K562 (cell line): ENCODE data around the gene CRKL. TPM values are rescaled to one million over a fixed set of nuclear protein-coding genes. Genes with fewer than 3 reads are reported as not detected.
A peak's percentile ranks its signal among the peaks of the same experiment; 100 is the strongest.

Experiments used
- CHCHD3 ChIP-seq: fragments of 250-450 bp; sonication (Bioruptor Pico); IDR thresholded peaks from 2 replicates; pipeline ENCODE4 v2.1.2; 2022; ENCODE audit warnings: mild to moderate bottlenecking
- CREBBP ChIP-seq: IDR thresholded peaks from one replicate; pipeline ENCODE4 v1.6.1; 2012; ENCODE audit warnings: low read depth, mild to moderate bottlenecking, control low read depth, inconsistent platforms, low read length
- CUX1 ChIP-seq: fragments of 200-800 bp; sonication (Bioruptor generic); IDR thresholded peaks from 2 replicates; pipeline ENCODE4 v1.6.1; 2016; ENCODE audit warnings: missing genetic modification characterization, missing compliant biosample characterization
- FOXA3 ChIP-seq, 2 experiments: fragments of 450-650 bp in 1 of 2; sonication (generic) in 1 of 2; formaldehyde crosslinking; IDR thresholded peaks in 1 of 2; conservative IDR thresholded peaks in 1 of 2; 2 replicates each; pipeline versions ENCODE4 v1.4.0 to v1.8.0; 2020 to 2022; ENCODE audit warnings: mild to moderate bottlenecking in 2 of 2, missing genetic modification reagents in 1 of 2
- JUND ChIP-seq, 2 experiments: IDR thresholded peaks; 2 replicates in 1 of 2; 3 replicates in 1 of 2; pipeline ENCODE4 v1.6.1; 2011; ENCODE audit warnings: borderline replicate concordance in 2 of 2, low read depth in 2 of 2, low read length in 2 of 2, improper control_type of control experiment in 1 of 2, missing biosample characterization in 1 of 2, missing genetic modification characterization in 1 of 2, missing genetic modification reagents in 1 of 2
- KAT7 ChIP-seq: sonication (generic); formaldehyde crosslinking; IDR thresholded peaks from 2 replicates; pipeline ENCODE4 v1.8.0; 2022; ENCODE audit warnings: missing genetic modification reagents, mild to moderate bottlenecking, borderline replicate concordance
- POU5F1 ChIP-seq: fragments of 150-350 bp; IDR thresholded peaks from 2 replicates; pipeline ENCODE4 v1.6.1; 2014; ENCODE audit warnings: borderline replicate concordance, low read length, low read depth, mild to moderate bottlenecking; ENCODE audit not compliant: partially characterized antibody
- PPARD ChIP-seq: fragments of 250-450 bp; sonication (Bioruptor Pico); IDR thresholded peaks from 2 replicates; pipeline ENCODE4 v1.8.0; 2022; ENCODE audit warnings: inconsistent platforms, mild to moderate bottlenecking, moderate library complexity
- RCOR1 ChIP-seq, 2 experiments: IDR thresholded peaks; 2 replicates each; pipeline ENCODE4 v1.6.1; 2012; ENCODE audit warnings: low read depth in 2 of 2, low read length in 2 of 2, borderline replicate concordance in 1 of 2, improper control_type of control experiment in 1 of 2
- RFX5 ChIP-seq: IDR thresholded peaks from 2 replicates; pipeline ENCODE4 v1.6.1; 2011; ENCODE audit warnings: low read depth, mild to moderate bottlenecking, improper control_type of control experiment, low read length
- SIN3A ChIP-seq, 2 experiments: fragments of 150-350 bp in 1 of 2; IDR thresholded peaks; 2 replicates each; pipeline ENCODE4 v1.6.1; 2011 to 2016; ENCODE audit warnings: borderline replicate concordance in 2 of 2, low read depth in 2 of 2, low read length in 2 of 2, mild to moderate bottlenecking in 2 of 2, moderate library complexity in 2 of 2; ENCODE audit not compliant: control insufficient read depth in 1 of 2
- SMARCC2 ChIP-seq: fragments of 450-650 bp; IDR thresholded peaks from 2 replicates; pipeline ENCODE4 v1.6.1; 2017; ENCODE audit warnings: antibody characterized with exemption, moderate library complexity, mild to moderate bottlenecking, low read depth
- SMC3 ChIP-seq: conservative IDR thresholded peaks from 2 replicates; pipeline ENCODE4 v1.6.1; 2011; ENCODE audit warnings: low read depth, low read length, improper control_type of control experiment; ENCODE audit not compliant: insufficient read depth
- SREBF2 ChIP-seq: sonication (generic); formaldehyde crosslinking; IDR thresholded peaks from 2 replicates; pipeline ENCODE4 v1.4.0; 2020; ENCODE audit warnings: mild to moderate bottlenecking, missing genetic modification reagents
- SRSF3 ChIP-seq: fragments of 200-400 bp; formaldehyde crosslinking; IDR thresholded peaks from 2 replicates; pipeline ENCODE4 v1.6.1; 2016; ENCODE audit warnings: mild to moderate bottlenecking, low read length, moderate library complexity; ENCODE audit not compliant: insufficient read depth
- polyA plus RNA-seq, 8 experiments: library from polyadenylated mRNA; depleted of rRNA in 4 of 8; stranded (reverse) in 5 of 8; unstranded in 3 of 8; fragments of >200 nt; fragmentation: Nextera tagmentation in 2 of 8; fragmentation: Illumina TruSeq in 1 of 8; extraction: Ambion mirVana in 2 of 8; extraction: Trizol in 1 of 8; gene quantifications; 2 replicates each; pipeline versions ENCODE4 v1.2.1 to v1.2.3, GENCODE V29; 2011 to 2014; ENCODE audit warnings: inconsistent platforms in 1 of 8, missing spikeins in 1 of 8
- total RNA-seq, 7 experiments: library from RNA; depleted of rRNA in 6 of 7; stranded (reverse); fragments of >200 nt in 6 of 7; fragmentation: Illumina TruSeq in 2 of 7; extraction: Trizol in 2 of 7; gene quantifications; 2 replicates each; pipeline versions ENCODE4 v1.2.1 to v1.2.3, GENCODE V29; 2011 to 2021; ENCODE audit warnings: low replicate concordance in 1 of 7
- TF ChIP-seq, protein P1 (sequence below): sonication (generic); formaldehyde crosslinking; IDR thresholded peaks from 2 replicates; pipeline ENCODE4 v1.8.0; 2022; ENCODE audit warnings: missing genetic modification reagents, mild to moderate bottlenecking, borderline replicate concordance
- TF ChIP-seq, protein P2 (sequence below): fragments of 250-450 bp; sonication (Bioruptor Pico); IDR thresholded peaks from 2 replicates; pipeline ENCODE4 v1.9.0; 2021; ENCODE audit warnings: mild to moderate bottlenecking, inconsistent platforms

Gene CRKL
- total and polyA plus RNA-seq, 9 of the 15 experiments (the other 6 are each of a cell fraction or from before 2014, with no cell fraction given) = 100 to 263 (median 124) TPM

GRCh38 chr22:20956258-20957101 is 39.3 kb downstream of the CRKL start (continued):
- TF ChIP-seq CHCHD3 = 0 out of 2 replicates have a peak, but pooled peaks have one; percentile 7
- TF ChIP-seq JUND (IDR thresholded peaks at IDR 0.05; ENCODE audit: borderline replicate concordance, low read depth, low read length) = no peak
- no peak for TF ChIP-seq JUND (tag; IDR thresholded peaks at IDR 0.05; ENCODE audit: borderline replicate concordance, low read depth, low read length)
- TF ChIP-seq, protein P1, sequence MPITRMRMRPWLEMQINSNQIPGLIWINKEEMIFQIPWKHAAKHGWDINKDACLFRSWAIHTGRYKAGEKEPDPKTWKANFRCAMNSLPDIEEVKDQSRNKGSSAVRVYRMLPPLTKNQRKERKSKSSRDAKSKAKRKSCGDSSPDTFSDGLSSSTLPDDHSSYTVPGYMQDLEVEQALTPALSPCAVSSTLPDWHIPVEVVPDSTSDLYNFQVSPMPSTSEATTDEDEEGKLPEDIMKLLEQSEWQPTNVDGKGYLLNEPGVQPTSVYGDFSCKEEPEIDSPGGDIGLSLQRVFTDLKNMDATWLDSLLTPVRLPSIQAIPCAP (CRISPR knock-in tag) = no peak
- TF ChIP-seq, protein P2, sequence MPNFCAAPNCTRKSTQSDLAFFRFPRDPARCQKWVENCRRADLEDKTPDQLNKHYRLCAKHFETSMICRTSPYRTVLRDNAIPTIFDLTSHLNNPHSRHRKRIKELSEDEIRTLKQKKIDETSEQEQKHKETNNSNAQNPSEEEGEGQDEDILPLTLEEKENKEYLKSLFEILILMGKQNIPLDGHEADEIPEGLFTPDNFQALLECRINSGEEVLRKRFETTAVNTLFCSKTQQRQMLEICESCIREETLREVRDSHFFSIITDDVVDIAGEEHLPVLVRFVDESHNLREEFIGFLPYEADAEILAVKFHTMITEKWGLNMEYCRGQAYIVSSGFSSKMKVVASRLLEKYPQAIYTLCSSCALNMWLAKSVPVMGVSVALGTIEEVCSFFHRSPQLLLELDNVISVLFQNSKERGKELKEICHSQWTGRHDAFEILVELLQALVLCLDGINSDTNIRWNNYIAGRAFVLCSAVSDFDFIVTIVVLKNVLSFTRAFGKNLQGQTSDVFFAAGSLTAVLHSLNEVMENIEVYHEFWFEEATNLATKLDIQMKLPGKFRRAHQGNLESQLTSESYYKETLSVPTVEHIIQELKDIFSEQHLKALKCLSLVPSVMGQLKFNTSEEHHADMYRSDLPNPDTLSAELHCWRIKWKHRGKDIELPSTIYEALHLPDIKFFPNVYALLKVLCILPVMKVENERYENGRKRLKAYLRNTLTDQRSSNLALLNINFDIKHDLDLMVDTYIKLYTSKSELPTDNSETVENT = peak; percentile 47; the same call in 1 of the 2 replicates
- no peak for TF ChIP-seq SMC3
- no peak for TF ChIP-seq CUX1 (CRISPR knock-in tag)
- 0 out of 4 replicates have a peak, but pooled peaks of 1 of the 2 experiments have one; percentile 65 for TF ChIP-seq FOXA3 (CRISPR knock-in tag; conservative IDR thresholded peaks at IDR 0.05 in 1 of 2, IDR thresholded peaks at IDR 0.05 in 1 of 2)
- no peak for TF ChIP-seq CREBBP
- no peak for TF ChIP-seq SREBF2 (CRISPR knock-in tag)
- no peak for TF ChIP-seq SRSF3
- TF ChIP-seq SMARCC2 = no peak
- no peak for TF ChIP-seq KAT7 (CRISPR knock-in tag)
- no peak for TF ChIP-seq POU5F1
- no peak for TF ChIP-seq PPARD (CRISPR knock-in tag)
- TF ChIP-seq RCOR1 (IDR thresholded peaks at IDR 0.05; ENCODE audit: borderline replicate concordance in 1 of 2, low read depth in 2 of 2, low read length in 2 of 2) = no peak
- TF ChIP-seq RFX5 = no peak
- TF ChIP-seq SIN3A (IDR thresholded peaks at IDR 0.05; ENCODE audit: borderline replicate concordance in 2 of 2, control insufficient read depth in 1 of 2, low read depth in 2 of 2, low read length in 2 of 2) = no peak
